SU-DHL-6 (cell line): ENCODE results near the gene MS4A10.
"Not testable (repeated sequence)": the region's sequence is repeated elsewhere in the genome, so short reads cannot be mapped to it uniquely, and the experiment has no call there.

Source experiments
- EZH2phosphoT487 ChIP-seq: fragments of 200-600 bp; sonication (generic), shearing (Covaris generic); conservative IDR thresholded peaks from 2 replicates; pipeline ENCODE4 v1.6.1; 2018; ENCODE audit warnings: mild to moderate bottlenecking, antibody characterized with exemption, low read length, moderate library complexity, mixed read lengths
- TF ChIP-seq, protein P1 (sequence below): fragments of 200-600 bp; sonication (generic); IDR thresholded peaks from one replicate; pipeline ENCODE4 v1.5.1; 2017; ENCODE audit warnings: antibody characterized with exemption, mild to moderate bottlenecking, low read length, moderate library complexity; ENCODE audit not compliant: insufficient read depth, poor library complexity, severe bottlenecking

DNA sequence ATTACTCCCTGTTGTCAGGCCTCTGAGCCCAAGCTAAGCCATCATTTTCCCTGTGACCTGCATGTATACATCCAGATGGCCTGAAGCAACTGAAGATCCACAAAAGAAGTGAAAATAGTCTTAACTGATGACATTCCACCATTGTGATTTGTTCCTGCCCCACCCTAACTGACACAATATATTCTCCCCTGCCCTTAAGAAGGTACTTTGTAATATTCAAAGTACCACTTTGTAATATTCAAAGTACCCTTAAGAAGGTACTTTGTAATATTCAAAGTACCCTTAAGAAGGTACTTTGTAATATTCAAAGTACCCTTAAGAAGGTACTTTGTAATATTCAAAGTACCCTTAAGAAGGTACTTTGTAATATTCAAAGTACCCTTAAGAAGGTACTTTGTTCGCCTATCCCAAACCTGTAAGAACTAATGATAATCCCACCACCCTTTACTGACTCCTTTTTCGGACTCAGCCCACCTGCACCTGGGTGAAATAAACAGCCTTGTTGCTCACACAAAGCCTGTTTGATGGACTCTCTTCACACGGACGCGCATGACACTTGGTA is 38.7 kb downstream of the MS4A10 start:
- TF ChIP-seq, protein P1, sequence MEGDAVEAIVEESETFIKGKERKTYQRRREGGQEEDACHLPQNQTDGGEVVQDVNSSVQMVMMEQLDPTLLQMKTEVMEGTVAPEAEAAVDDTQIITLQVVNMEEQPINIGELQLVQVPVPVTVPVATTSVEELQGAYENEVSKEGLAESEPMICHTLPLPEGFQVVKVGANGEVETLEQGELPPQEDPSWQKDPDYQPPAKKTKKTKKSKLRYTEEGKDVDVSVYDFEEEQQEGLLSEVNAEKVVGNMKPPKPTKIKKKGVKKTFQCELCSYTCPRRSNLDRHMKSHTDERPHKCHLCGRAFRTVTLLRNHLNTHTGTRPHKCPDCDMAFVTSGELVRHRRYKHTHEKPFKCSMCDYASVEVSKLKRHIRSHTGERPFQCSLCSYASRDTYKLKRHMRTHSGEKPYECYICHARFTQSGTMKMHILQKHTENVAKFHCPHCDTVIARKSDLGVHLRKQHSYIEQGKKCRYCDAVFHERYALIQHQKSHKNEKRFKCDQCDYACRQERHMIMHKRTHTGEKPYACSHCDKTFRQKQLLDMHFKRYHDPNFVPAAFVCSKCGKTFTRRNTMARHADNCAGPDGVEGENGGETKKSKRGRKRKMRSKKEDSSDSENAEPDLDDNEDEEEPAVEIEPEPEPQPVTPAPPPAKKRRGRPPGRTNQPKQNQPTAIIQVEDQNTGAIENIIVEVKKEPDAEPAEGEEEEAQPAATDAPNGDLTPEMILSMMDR = not testable (repeated sequence)
- not testable (repeated sequence) for TF ChIP-seq EZH2phosphoT487
